GM18498 (cell line): ENCODE measurements around the gene CELF2.

Experiments used
- ATAC-seq: cut with Tn5 transposase; IDR thresholded peaks from one replicate; pipeline ENCODE4 v1.9.1; 2021; ENCODE audit warnings: mild to moderate bottlenecking, moderate library complexity; ENCODE audit not compliant: unreplicated experiment

The CELF2 gene

GRCh38 chr10:11020548-11020942, 2.9 kb downstream of the CELF2 start:
- ATAC-seq = no peak

GRCh38 chr10:11022213-11022612, 4.5 kb downstream of the CELF2 start:
- no peak for ATAC-seq

GRCh38 chr10:11023009-11023953, 5.6 kb downstream of the CELF2 start:
- ATAC-seq = no peak

GRCh38 chr10:11024596-11024995, 6.9 kb downstream of the CELF2 start:
- no peak for ATAC-seq

- ATAC-seq = no peak
Observed at GRCh38 chr10:11025978-11026377, 8.3 kb downstream of the CELF2 start.

GRCh38 chr10:11026773-11027172, 9.1 kb downstream of the CELF2 start:
- ATAC-seq = no peak

- no peak for ATAC-seq
Observed at GRCh38 chr10:11034762-11035161, 17.1 kb downstream of the CELF2 start.

GRCh38 chr10:11035301-11035991, 17.8 kb downstream of the CELF2 start:
- ATAC-seq = no peak

- ATAC-seq = no peak
Observed at GRCh38 chr10:11036424-11037011, 18.8 kb downstream of the CELF2 start.

- ATAC-seq = no peak
Observed at GRCh38 chr10:11037991-11038390, 20.3 kb downstream of the CELF2 start.

GRCh38 chr10:11042357-11042756, 24.7 kb downstream of the CELF2 start:
- ATAC-seq = no peak

- ATAC-seq = no peak
Observed at GRCh38 chr10:11043039-11043438, 25.4 kb downstream of the CELF2 start.

- no peak for ATAC-seq
Observed at GRCh38 chr10:11043446-11044127, 25.9 kb downstream of the CELF2 start.

GRCh38 chr10:11045487-11045886, 27.8 kb downstream of the CELF2 start:
- no peak for ATAC-seq

- ATAC-seq = no peak
Observed at GRCh38 chr10:11045995-11046775, 28.5 kb downstream of the CELF2 start.

- no peak for ATAC-seq
Observed at GRCh38 chr10:11046776-11047160, 29.1 kb downstream of the CELF2 start.

GRCh38 chr10:11048707-11049278, 31.1 kb downstream of the CELF2 start:
- no peak for ATAC-seq

- ATAC-seq = no peak
Observed at GRCh38 chr10:11049806-11050205, 32.1 kb downstream of the CELF2 start.

- no peak for ATAC-seq
Observed at GRCh38 chr10:11050301-11051287, 32.9 kb downstream of the CELF2 start.
